ENCODE results near the gene MYRF. TPM values are rescaled to one million over a fixed set of nuclear protein-coding genes. Genes with fewer than 3 reads are reported as not detected.

MYRF gene
- polyA plus RNA-seq, 1 donor (not counting 4 experiments of a cell fraction or from before 2014, with no cell fraction given): 0.14 TPM

DNA sequence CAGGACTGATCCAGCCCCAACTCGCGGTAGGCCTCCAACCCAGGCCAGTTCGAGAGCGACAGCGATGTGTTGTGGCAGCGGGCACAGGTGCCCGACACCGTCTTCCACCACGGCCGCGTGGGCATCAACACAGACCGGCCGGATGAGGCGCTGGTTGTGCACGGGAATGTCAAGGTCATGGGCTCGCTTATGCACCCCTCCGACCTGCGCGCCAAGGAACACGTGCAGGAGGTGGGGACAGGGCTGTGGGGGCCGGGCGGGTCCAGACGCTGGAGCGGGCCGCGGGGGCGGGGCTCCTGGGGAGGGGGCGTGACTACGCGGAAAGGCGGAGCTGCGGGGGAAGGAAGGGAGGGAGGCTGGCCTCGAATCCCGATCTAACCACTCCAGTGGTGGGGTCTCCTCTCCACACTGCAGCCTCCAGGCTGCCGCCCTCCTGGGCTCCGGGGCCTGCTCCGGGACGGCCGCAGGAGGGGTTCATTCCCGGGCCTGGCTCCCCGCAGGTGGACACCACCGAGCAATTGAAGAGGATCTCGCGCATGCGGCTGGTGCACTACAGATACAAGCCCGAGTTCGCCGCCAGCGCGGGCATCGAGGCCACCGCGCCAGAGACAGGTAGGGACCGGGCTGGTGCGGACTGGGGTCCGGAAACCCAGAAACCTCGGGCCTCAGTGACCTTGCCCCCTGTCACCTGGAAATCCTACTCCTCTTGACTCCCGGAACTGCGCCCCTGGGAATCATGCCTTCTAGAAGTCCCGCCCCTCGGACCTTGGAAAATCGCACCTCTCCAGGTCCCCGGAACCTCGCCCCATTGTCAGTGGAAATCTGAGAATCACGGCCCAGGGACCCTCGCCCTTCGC, 25.0 kb downstream of the MYRF start:
- peak overlapping the region in 1 of 3 experiments; percentile 28 for H3K4me3 ChIP-seq (ENCODE audit: control insufficient read depth in 2 of 3, extremely low read depth in 1 of 3, insufficient read depth in 2 of 3, low read depth in 1 of 3, low read length in 3 of 3)
- DNase-seq (ENCODE audit: low read depth, low spot score) (no peak), FAIRE-seq (no peak)
- peaks cover 14% of the 10 kb centered on the region for H3K4me1 ChIP-seq (ENCODE audit: control insufficient read depth, extremely low read depth, insufficient read depth, low read length)
- H2AFZ ChIP-seq (ENCODE audit: control insufficient read depth, low read length): peak overlapping the region; percentile 26
- no peaks in the 10 kb centered on the region for H3K9me3 ChIP-seq (ENCODE audit: control insufficient read depth, low read depth, low read length)
- H3K27me3 ChIP-seq (ENCODE audit: control insufficient read depth, extremely low read depth, insufficient read depth, low read length): peaks cover 11% of the 10 kb centered on the region
- peak overlapping the region; percentile 58 for H3K4me2 ChIP-seq (ENCODE audit: control insufficient read depth, extremely low read depth, insufficient read depth, low read depth, low read length)
- dilution Hi-C loops (cut with MboI; ENCODE audit: extremely low pct_ligation_motif_present, low sequenced_read_pairs): no loop called here
- no peak overlapping the region for H3K27ac ChIP-seq (ENCODE audit: control insufficient read depth, insufficient read depth, low read length)
- no peak for TF ChIP-seq EZH2 (IDR thresholded peaks at IDR 0.05; ENCODE audit: low read length)
- TF ChIP-seq CTCF (optimal IDR thresholded peaks at IDR 0.05 in 1 of 3, IDR thresholded peaks at IDR 0.05 in 1 of 3, conservative IDR thresholded peaks at IDR 0.05 in 1 of 3; ENCODE audit: extremely low read depth in 1 of 3, insufficient read depth in 2 of 3, low read length in 3 of 3): no peak
- no peaks in the 10 kb centered on the region for H3K36me3 ChIP-seq (ENCODE audit: control insufficient read depth in 2 of 2, extremely low read depth in 1 of 2, insufficient read depth in 2 of 2, low read length in 2 of 2)
- H4K20me1 ChIP-seq (ENCODE audit: control insufficient read depth, extremely low read depth, insufficient read depth, low read length): no peaks in the 10 kb centered on the region
- H3K9ac ChIP-seq (ENCODE audit: control insufficient read depth, extremely low read depth, insufficient read depth, low read length): no peak overlapping the region
- no peaks in the 10 kb centered on the region for H3K79me2 ChIP-seq (ENCODE audit: control insufficient read depth, insufficient read depth, low read length)
- no peaks in the 10 kb centered on the region for H3K9me1 ChIP-seq (ENCODE audit: control insufficient read depth, extremely low read depth, insufficient read depth, low read length)

GRCh38 chr11:61778357-61778886, 26.0 kb downstream of the MYRF start:
- Histone ChIP-seq H3K9me1 (ENCODE audit: control insufficient read depth, extremely low read depth, insufficient read depth, low read length) (no peaks in the 10 kb centered on the region), H3K9ac (ENCODE audit: control insufficient read depth, extremely low read depth, insufficient read depth, low read length) (no peak overlapping the region), H3K4me2 (ENCODE audit: control insufficient read depth, extremely low read depth, insufficient read depth, low read depth, low read length) (no peak overlapping the region), H2AFZ (ENCODE audit: control insufficient read depth, low read length) (no peak overlapping the region), H3K27ac (ENCODE audit: control insufficient read depth, insufficient read depth, low read length) (no peak overlapping the region), H3K9me3 (ENCODE audit: control insufficient read depth, low read depth, low read length) (no peaks in the 10 kb centered on the region), H3K4me1 (ENCODE audit: control insufficient read depth, extremely low read depth, insufficient read depth, low read length) (peaks cover 11% of the 10 kb centered on the region), H3K36me3 (ENCODE audit: control insufficient read depth in 2 of 2, extremely low read depth in 1 of 2, insufficient read depth in 2 of 2, low read length in 2 of 2) (no peaks in the 10 kb centered on the region), H3K79me2 (ENCODE audit: control insufficient read depth, insufficient read depth, low read length) (no peaks in the 10 kb centered on the region), H3K27me3 (ENCODE audit: control insufficient read depth, extremely low read depth, insufficient read depth, low read length) (peaks cover 11% of the 10 kb centered on the region), H3K4me3 (ENCODE audit: control insufficient read depth in 2 of 3, extremely low read depth in 1 of 3, insufficient read depth in 2 of 3, low read depth in 1 of 3, low read length in 3 of 3) (no peak overlapping the region), H4K20me1 (ENCODE audit: control insufficient read depth, extremely low read depth, insufficient read depth, low read length) (no peaks in the 10 kb centered on the region)
- no peak for TF ChIP-seq EZH2 (IDR thresholded peaks at IDR 0.05; ENCODE audit: low read length)
- no peak for TF ChIP-seq CTCF (optimal IDR thresholded peaks at IDR 0.05 in 1 of 3, IDR thresholded peaks at IDR 0.05 in 1 of 3, conservative IDR thresholded peaks at IDR 0.05 in 1 of 3; ENCODE audit: extremely low read depth in 1 of 3, insufficient read depth in 2 of 3, low read length in 3 of 3)
- FAIRE-seq (no peak), DNase-seq (ENCODE audit: low read depth, low spot score) (no peak)
- dilution Hi-C loops (cut with MboI; ENCODE audit: extremely low pct_ligation_motif_present, low sequenced_read_pairs): no loop called here

Measured in keratinocyte (primary cell).